C4-2B (cell line): ENCODE measurements around the gene MYO6.
A peak's percentile ranks its signal among the peaks of the same experiment; 100 is the strongest.
"Not testable (repeated sequence)": the region's sequence is repeated elsewhere in the genome, so short reads cannot be mapped to it uniquely, and the experiment has no call there.

ENCODE experiments used
- H3K27ac ChIP-seq: fragments of 450-650 bp; 2 replicates; pipeline ENCODE4 v1.5.1; 2017
- CTCF ChIP-seq: fragments of 450-650 bp; conservative IDR thresholded peaks from 2 replicates; pipeline ENCODE4 v1.5.1; 2017; ENCODE audit warnings: mild to moderate bottlenecking
- ZFX ChIP-seq: fragments of 450-650 bp; IDR thresholded peaks from 2 replicates; pipeline ENCODE4 v1.6.1; 2017

Gene MYO6

GRCh38 chr6:75748743-75749538, at the start of gene MYO6:
Gene MYO6 (plus strand): TSS chr6:75749239. CDS start chr6:75817548, 68,309 bp downstream.
- TF ChIP-seq CTCF: no peak; the same call in 1 of the 2 replicates
- peak; percentile 80 for TF ChIP-seq ZFX
- peak within 1 kb of the TSS; percentile 98 for H3K27ac ChIP-seq

GRCh38 chr6:75708334-75708733, 40.7 kb upstream of the MYO6 start:
- H3K27ac ChIP-seq: not testable (repeated sequence)

GRCh38 chr6:75711173-75711572, 37.9 kb upstream of the MYO6 start:
- TF ChIP-seq ZFX: no peak
- no peak for TF ChIP-seq CTCF
- no peak overlapping the region for H3K27ac ChIP-seq

GRCh38 chr6:75719133-75719532, 29.9 kb upstream of the MYO6 start:
- no peak overlapping the region for H3K27ac ChIP-seq
- no peak for TF ChIP-seq ZFX
- TF ChIP-seq CTCF: no peak

- no peak overlapping the region for H3K27ac ChIP-seq
- TF ChIP-seq CTCF: no peak
- TF ChIP-seq ZFX: no peak
Observed at GRCh38 chr6:75723382-75723781, 25.7 kb upstream of the MYO6 start.

GRCh38 chr6:75727206-75727605, 21.8 kb upstream of the MYO6 start:
- no peak for TF ChIP-seq ZFX
- no peak for TF ChIP-seq CTCF

GRCh38 chr6:75731029-75731428, 18.0 kb upstream of the MYO6 start:
- not testable (repeated sequence) for H3K27ac ChIP-seq

More at GRCh38 chr6:75727206-75727605, 21.8 kb upstream of the MYO6 start:
- no peak overlapping the region for H3K27ac ChIP-seq

GRCh38 chr6:75735491-75736186, 13.4 kb upstream of the MYO6 start:
- no peak overlapping the region; the same call in 1 of the 2 replicates for H3K27ac ChIP-seq
- no peak for TF ChIP-seq ZFX
- TF ChIP-seq CTCF: no peak
